HepG2 (cell line): ENCODE results near the gene NID1. TPM values are rescaled to one million over a fixed set of nuclear protein-coding genes. Genes with fewer than 3 reads are reported as not detected.

Source experiments
- AFF4 ChIP-seq: sonication (generic); formaldehyde crosslinking; IDR thresholded peaks from 2 replicates; pipeline ENCODE4 v1.4.0; 2020; ENCODE audit warnings: missing genetic modification reagents
- AHR ChIP-seq: IDR thresholded peaks from 2 replicates; pipeline ENCODE4 v1.6.1; 2018; ENCODE audit warnings: missing genetic modification reagents, missing compliant biosample characterization
- ETS1 ChIP-seq: sonication (generic); formaldehyde crosslinking; IDR thresholded peaks from 2 replicates; pipeline ENCODE4 v1.4.0; 2020; ENCODE audit warnings: missing genetic modification reagents
- GTF3A ChIP-seq: sonication (generic); formaldehyde crosslinking; conservative IDR thresholded peaks from 2 replicates; pipeline ENCODE4 v1.4.0; 2020; ENCODE audit warnings: mild to moderate bottlenecking, missing genetic modification reagents
- KDM6A ChIP-seq: IDR thresholded peaks from 2 replicates; pipeline ENCODE4 v1.6.1; 2016; ENCODE audit warnings: low read depth
- KLF16 ChIP-seq, 2 experiments: sonication (generic) in 1 of 2; formaldehyde crosslinking in 1 of 2; IDR thresholded peaks; 2 replicates each; pipeline versions ENCODE4 v1.6.1 to v1.8.0; 2016 to 2023; ENCODE audit warnings: missing genetic modification reagents in 2 of 2, missing compliant biosample characterization in 1 of 2
- NFAT5 ChIP-seq: sonication (generic); formaldehyde crosslinking; IDR thresholded peaks from 2 replicates; pipeline ENCODE4 v1.4.0; 2020; ENCODE audit warnings: missing genetic modification reagents
- PBX3 ChIP-seq: sonication (generic); formaldehyde crosslinking; IDR thresholded peaks from 2 replicates; pipeline ENCODE4 v1.8.1; 2023; ENCODE audit warnings: missing genetic modification reagents, inconsistent platforms, borderline replicate concordance
- SAFB2 ChIP-seq: sonication (generic); formaldehyde crosslinking; IDR thresholded peaks from 2 replicates; pipeline ENCODE4 v1.5.1; 2020; ENCODE audit warnings: missing genetic modification reagents, low read depth, mild to moderate bottlenecking, borderline replicate concordance
- TARDBP ChIP-seq: sonication (generic); formaldehyde crosslinking; IDR thresholded peaks from 2 replicates; pipeline ENCODE4 v1.8.0; 2022; ENCODE audit warnings: mild to moderate bottlenecking, missing genetic modification reagents
- ZBTB14 ChIP-seq: sonication (generic); formaldehyde crosslinking; IDR thresholded peaks from 2 replicates; pipeline ENCODE4 v1.4.0; 2020; ENCODE audit warnings: missing genetic modification reagents
- ZNF12 ChIP-seq: sonication (generic); formaldehyde crosslinking; IDR thresholded peaks from 2 replicates; pipeline ENCODE4 v1.5.0; 2020; ENCODE audit warnings: missing genetic modification reagents
- ZNF256 ChIP-seq: sonication (generic); formaldehyde crosslinking; conservative IDR thresholded peaks from 2 replicates; pipeline ENCODE4 v1.4.0; 2020; ENCODE audit warnings: missing genetic modification reagents
- ZNF563 ChIP-seq: sonication (generic); formaldehyde crosslinking; IDR thresholded peaks from 2 replicates; pipeline ENCODE4 v1.8.0; 2022; ENCODE audit warnings: mild to moderate bottlenecking, moderate library complexity, missing genetic modification reagents
- ZNF678 ChIP-seq: sonication (generic); formaldehyde crosslinking; IDR thresholded peaks from 2 replicates; pipeline ENCODE4 v1.4.0; 2020; ENCODE audit warnings: mild to moderate bottlenecking, missing genetic modification reagents
- polyA plus RNA-seq, 8 experiments: library from polyadenylated mRNA; depleted of rRNA in 3 of 8; stranded (reverse) in 7 of 8; unstranded in 1 of 8; fragments of >200 nt; fragmentation: Illumina TruSeq in 4 of 8; extraction: Trizol in 4 of 8; gene quantifications; 2 replicates each; pipeline versions ENCODE4 v1.2.1 to v1.2.3, GENCODE V29; 2011 to 2016; ENCODE audit warnings: low read depth in 4 of 8, missing spikeins in 1 of 8, mixed read lengths in 1 of 8; ENCODE audit not compliant: insufficient read depth in 1 of 8
- total RNA-seq, 5 experiments: library from RNA; depleted of rRNA; stranded (reverse); fragments of >200 nt; fragmentation: Illumina TruSeq; extraction: Trizol; gene quantifications; 2 replicates each; pipeline ENCODE4 v1.2.3, GENCODE V29; 2016; ENCODE audit warnings: low read depth in 1 of 5

NID1 gene
- total and polyA plus RNA-seq, 2 of the 13 experiments (the other 11 are each of a cell fraction or from before 2014, with no cell fraction given): 50.2 to 56.1 TPM

GRCh38 chr1:236064674-236065508 lies at the start of gene NID1 (continued):
- 0 out of 2 replicates have a peak, but pooled peaks have one; percentile 61 for TF ChIP-seq ETS1 (CRISPR knock-in tag)
- no peak for TF ChIP-seq SAFB2
- TF ChIP-seq AFF4: no peak
- no peak for TF ChIP-seq PBX3 (CRISPR knock-in tag)
- TF ChIP-seq KDM6A (CRISPR knock-in tag): no peak
- no peak for TF ChIP-seq GTF3A
- 0 out of 2 replicates have a peak, but pooled peaks have one; percentile 64 for TF ChIP-seq AHR (CRISPR knock-in tag)
- TF ChIP-seq ZNF12 (CRISPR knock-in tag): no peak
- peak in 1 of 2 experiments; percentile 70; a peak in 1 of 4 replicates for TF ChIP-seq KLF16 (CRISPR knock-in tag; IDR thresholded peaks at IDR 0.05)
- TF ChIP-seq ZBTB14 (CRISPR knock-in tag): peak; percentile 19; the same call in 1 of the 2 replicates
- TF ChIP-seq NFAT5: no peak
- TF ChIP-seq ZNF256 (CRISPR knock-in tag): no peak
- TF ChIP-seq ZNF678 (CRISPR knock-in tag): 0 out of 2 replicates have a peak, but pooled peaks have one; percentile 3
- peak; percentile 75; the same call in 1 of the 2 replicates for TF ChIP-seq ZNF563
- TF ChIP-seq TARDBP (CRISPR knock-in tag): peak; percentile 80
